AG08396 (cell line): Measurements from ENCODE around the gene PIK3R5.

Experiments
- DNase-seq: peaks from one replicate; pipeline ENCODE4 v3.0.0; 2012; ENCODE audit warnings: low spot score, mixed read lengths

PIK3R5 gene

GRCh38 chr17:8832711-8833352 is 132.7 kb downstream of the PIK3R5 start:
- DNase-seq, result no peak

GRCh38 chr17:8831234-8831849 is 134.2 kb downstream of the PIK3R5 start:
- no peak for DNase-seq

DNA sequence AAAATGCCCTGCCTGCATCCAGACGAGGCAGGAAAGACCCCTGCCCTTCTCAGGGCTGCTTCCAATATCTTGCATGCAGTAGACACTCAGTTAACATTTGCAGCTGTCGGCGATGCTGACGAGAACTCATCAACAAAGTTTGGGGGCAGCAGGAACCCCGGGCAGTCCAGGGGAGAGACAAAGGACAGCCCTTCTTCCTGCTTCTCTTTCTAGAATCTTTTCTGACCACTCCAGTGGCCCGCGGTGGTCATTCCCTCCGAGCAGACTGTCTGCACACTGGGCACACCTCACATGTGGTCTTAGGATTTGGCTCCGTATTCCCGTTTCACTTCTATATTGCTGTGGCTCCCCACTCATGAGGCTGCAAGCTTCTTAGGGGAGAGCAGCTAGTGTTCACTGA is 135.4 kb downstream of the PIK3R5 start:
- DNase-seq, result no peak

GRCh38 chr17:8829036-8829941 is 136.2 kb downstream of the PIK3R5 start:
- DNase-seq, result no peak
